ENCODE results near the gene RTEL1.

RTEL1 gene

DNA sequence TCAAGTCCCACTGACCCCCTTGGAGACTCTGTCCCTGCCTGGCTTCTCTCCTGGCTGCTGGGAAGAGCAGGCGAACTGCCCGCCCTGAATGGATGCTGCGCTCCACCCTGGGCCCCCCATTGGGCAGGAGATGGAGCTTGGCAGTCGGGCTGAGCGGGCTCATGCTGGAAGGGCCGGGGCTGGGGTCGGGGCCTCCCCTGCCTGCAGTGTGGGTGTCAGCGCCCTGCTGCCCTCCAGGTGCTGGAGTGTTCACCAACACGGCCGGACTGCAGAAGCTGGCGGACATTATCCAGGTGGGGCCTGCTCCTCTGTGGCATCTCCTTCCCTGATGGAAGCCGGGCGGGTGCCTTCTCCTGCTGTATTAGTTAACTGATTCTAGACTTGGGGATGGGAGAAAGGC lies 22.3 kb downstream of the RTEL1 start:
- no peak overlapping the region for H3K9ac ChIP-seq
- no peaks in the 10 kb centered on the region for H3K27me3 ChIP-seq (ENCODE audit: control insufficient read depth, insufficient read depth, low read length)
- H3K27ac ChIP-seq: no peak overlapping the region
- H3K79me2 ChIP-seq: no peaks in the 10 kb centered on the region
- no peaks in the 10 kb centered on the region for H3K9me3 ChIP-seq (ENCODE audit: control insufficient read depth, low read length)
- H3K4me2 ChIP-seq (ENCODE audit: low read length): no peak overlapping the region
- H2AFZ ChIP-seq: no peak overlapping the region
- H3K4me3 ChIP-seq (ENCODE audit: low read depth, low read length): no peak overlapping the region
- no peaks in the 10 kb centered on the region for H3K4me1 ChIP-seq
- no peaks in the 10 kb centered on the region for H3K36me3 ChIP-seq (ENCODE audit: control insufficient read depth, insufficient read depth, low read length)
- TF ChIP-seq, protein P1, sequence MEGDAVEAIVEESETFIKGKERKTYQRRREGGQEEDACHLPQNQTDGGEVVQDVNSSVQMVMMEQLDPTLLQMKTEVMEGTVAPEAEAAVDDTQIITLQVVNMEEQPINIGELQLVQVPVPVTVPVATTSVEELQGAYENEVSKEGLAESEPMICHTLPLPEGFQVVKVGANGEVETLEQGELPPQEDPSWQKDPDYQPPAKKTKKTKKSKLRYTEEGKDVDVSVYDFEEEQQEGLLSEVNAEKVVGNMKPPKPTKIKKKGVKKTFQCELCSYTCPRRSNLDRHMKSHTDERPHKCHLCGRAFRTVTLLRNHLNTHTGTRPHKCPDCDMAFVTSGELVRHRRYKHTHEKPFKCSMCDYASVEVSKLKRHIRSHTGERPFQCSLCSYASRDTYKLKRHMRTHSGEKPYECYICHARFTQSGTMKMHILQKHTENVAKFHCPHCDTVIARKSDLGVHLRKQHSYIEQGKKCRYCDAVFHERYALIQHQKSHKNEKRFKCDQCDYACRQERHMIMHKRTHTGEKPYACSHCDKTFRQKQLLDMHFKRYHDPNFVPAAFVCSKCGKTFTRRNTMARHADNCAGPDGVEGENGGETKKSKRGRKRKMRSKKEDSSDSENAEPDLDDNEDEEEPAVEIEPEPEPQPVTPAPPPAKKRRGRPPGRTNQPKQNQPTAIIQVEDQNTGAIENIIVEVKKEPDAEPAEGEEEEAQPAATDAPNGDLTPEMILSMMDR (IDR thresholded peaks at IDR 0.05): no peak

DNA sequence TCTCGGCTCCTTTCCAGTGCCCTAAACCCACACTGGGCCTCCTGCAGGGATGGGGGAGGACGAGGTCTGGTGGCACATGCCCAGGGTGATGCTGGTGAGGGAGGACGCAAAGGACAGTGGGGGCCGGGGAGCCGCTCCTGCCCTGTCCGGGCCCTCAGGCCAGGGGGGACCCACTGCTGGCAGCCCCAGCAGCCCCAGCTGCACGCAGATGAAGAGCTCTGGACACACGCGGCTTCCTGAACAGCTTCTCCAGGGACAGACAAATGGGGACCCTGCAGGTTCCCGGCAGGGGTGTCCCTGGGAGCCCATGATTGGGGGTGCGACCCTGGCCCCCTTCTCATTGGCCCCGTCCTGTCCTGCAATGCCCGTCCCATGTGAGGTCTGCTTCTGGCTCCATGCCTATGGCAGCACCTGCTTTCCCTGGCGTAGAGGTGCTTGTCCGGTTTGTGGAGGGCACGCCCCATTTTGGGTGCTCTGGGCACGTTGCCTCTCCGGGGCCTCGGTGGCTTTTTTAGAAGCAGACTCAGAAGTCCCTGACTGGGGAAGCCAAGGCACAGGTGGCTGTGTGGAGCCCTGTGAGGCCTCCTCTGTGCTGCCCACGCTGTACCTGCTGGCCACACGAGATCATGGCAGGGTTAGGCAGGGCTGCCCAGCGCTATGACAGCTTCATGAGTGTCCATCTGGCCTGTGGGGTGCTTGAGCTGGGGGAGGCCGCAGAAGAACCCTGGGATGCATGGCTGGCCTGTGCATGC lies 22.9 kb downstream of the RTEL1 start:
- TF ChIP-seq, protein P1 (IDR thresholded peaks at IDR 0.05): no peak
- H3K79me2 ChIP-seq: no peaks in the 10 kb centered on the region
- H3K9ac ChIP-seq: no peak overlapping the region
- no peak overlapping the region for H3K27ac ChIP-seq
- no peaks in the 10 kb centered on the region for H3K27me3 ChIP-seq (ENCODE audit: control insufficient read depth, insufficient read depth, low read length)
- no peak overlapping the region for H2AFZ ChIP-seq
- no peaks in the 10 kb centered on the region for H3K9me3 ChIP-seq (ENCODE audit: control insufficient read depth, low read length)
- no peak overlapping the region for H3K4me3 ChIP-seq (ENCODE audit: low read depth, low read length)
- H3K4me1 ChIP-seq: no peaks in the 10 kb centered on the region
- no peak overlapping the region for H3K4me2 ChIP-seq (ENCODE audit: low read length)
- H3K36me3 ChIP-seq (ENCODE audit: control insufficient read depth, insufficient read depth, low read length): no peaks in the 10 kb centered on the region

DNA sequence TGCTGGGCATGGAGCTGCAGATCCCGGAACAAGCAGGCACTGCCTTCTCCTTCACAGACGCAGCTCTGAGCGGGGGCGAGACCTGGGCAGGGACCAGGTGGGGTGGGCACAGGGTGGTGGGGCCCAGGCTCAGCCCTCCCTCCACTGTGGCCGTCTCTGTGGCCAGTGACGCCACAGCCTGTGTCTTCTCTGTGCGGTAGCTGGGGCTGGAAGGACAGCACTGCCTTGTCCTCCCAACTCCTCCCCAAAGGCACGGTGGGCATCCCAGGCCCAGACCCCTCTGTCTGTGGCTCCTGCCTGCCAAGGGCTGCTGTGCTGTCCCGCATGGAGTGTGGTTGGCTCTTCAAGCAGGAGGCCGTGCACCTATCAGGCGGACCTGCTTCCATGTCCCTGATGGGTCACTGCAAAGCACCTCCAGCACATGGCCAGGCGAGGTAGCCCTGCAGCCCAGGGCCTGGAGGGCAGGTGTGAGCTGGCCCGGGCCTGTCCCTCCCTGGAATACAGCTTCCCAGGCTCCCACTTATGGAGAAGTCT lies 23.6 kb downstream of the RTEL1 start:
- Histone ChIP-seq H3K9ac (no peak overlapping the region), H3K4me1 (no peaks in the 10 kb centered on the region), H3K27ac (no peak overlapping the region), H3K27me3 (ENCODE audit: control insufficient read depth, insufficient read depth, low read length) (no peaks in the 10 kb centered on the region), H3K36me3 (ENCODE audit: control insufficient read depth, insufficient read depth, low read length) (no peaks in the 10 kb centered on the region), H3K79me2 (no peaks in the 10 kb centered on the region), H3K4me3 (ENCODE audit: low read depth, low read length) (no peak overlapping the region), H3K4me2 (ENCODE audit: low read length) (no peak overlapping the region), H2AFZ (no peak overlapping the region), H3K9me3 (ENCODE audit: control insufficient read depth, low read length) (no peaks in the 10 kb centered on the region)
- TF ChIP-seq, protein P1 (IDR thresholded peaks at IDR 0.05): no peak

DNA sequence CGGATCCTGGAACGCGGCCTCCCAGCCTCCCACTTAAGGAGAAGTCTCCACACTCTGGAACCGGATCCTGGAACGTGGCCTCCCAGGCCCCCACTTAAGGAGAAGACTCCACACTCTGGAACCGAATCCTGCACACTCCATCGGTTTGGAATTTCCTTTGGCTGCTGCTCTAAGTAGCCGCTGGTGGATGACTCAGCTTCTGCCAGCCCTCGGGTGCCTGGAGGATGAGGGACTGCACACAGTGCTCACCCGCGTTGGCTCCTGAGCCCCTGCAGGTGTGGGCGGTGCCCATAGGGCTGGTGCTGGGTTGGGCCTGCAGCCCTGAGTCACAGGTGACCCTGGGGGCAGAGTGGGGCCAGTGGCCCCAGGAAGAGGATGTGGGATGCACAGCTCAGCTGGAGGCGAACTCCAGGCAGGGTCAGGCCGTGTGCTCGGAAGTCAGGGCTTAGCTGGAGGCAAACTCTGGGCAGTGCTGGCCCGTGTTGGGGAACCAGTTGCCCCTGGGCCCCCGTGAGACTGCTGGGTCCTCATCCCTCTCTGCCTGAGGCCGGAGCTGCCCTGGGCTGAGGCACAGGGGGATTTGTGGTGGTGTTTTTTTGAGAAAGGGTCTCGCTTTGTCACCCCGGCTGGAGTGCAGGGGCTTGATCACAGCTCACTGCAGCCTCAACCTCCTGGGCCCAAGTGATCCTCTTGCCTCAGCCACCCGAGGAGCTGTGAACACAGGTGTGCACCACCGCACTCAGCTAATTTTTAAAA lies 24.4 kb downstream of the RTEL1 start:
- no peak overlapping the region for H3K4me3 ChIP-seq (ENCODE audit: low read depth, low read length)
- no peak overlapping the region for H3K27ac ChIP-seq
- no peaks in the 10 kb centered on the region for H3K4me1 ChIP-seq
- H2AFZ ChIP-seq: no peak overlapping the region
- H3K4me2 ChIP-seq (ENCODE audit: low read length): no peak overlapping the region
- H3K36me3 ChIP-seq (ENCODE audit: control insufficient read depth, insufficient read depth, low read length): no peaks in the 10 kb centered on the region
- no peak overlapping the region for H3K9ac ChIP-seq
- H3K79me2 ChIP-seq: no peaks in the 10 kb centered on the region
- H3K9me3 ChIP-seq (ENCODE audit: control insufficient read depth, low read length): no peaks in the 10 kb centered on the region
- TF ChIP-seq, protein P1 (IDR thresholded peaks at IDR 0.05): no peak
- no peaks in the 10 kb centered on the region for H3K27me3 ChIP-seq (ENCODE audit: control insufficient read depth, insufficient read depth, low read length)
